Activated CD8-positive, alpha-beta memory T cell treated with anti-CD3 and anti-CD28 coated beads for 1 hour (primary cell): Measurements from ENCODE around the gene IFNA7.
"Not testable (repeated sequence)": the region's sequence is repeated elsewhere in the genome, so short reads cannot be mapped to it uniquely, and the experiment has no call there.

ENCODE experiments used
- DNase-seq, 2 donors: peaks; one replicate each; pipeline ENCODE4 v3.0.0-alpha.2; 2020; ENCODE audit warnings: low read depth in 1 of 2; ENCODE audit errors: extremely low read depth in 1 of 2

Gene IFNA7

GRCh38 chr9:21202105-21202504 is at the start of gene IFNA7:
Gene IFNA7, minus strand, starts transcription at chr9:21202205. Its CDS starts 40 bp downstream, at chr9:21202165.
- DNase-seq: not testable (repeated sequence)

- no peak for DNase-seq
These were observed 49.6 kb upstream of the IFNA7 start for GRCh38 chr9:21251638-21252037.

- no peak for DNase-seq
These were observed 49.2 kb upstream of the IFNA7 start for GRCh38 chr9:21251190-21251589.

GRCh38 chr9:21244836-21245235 is 42.8 kb upstream of the IFNA7 start:
- DNase-seq: no peak

- DNase-seq: no peak
These were observed 37.9 kb upstream of the IFNA7 start, which contains the start of gene IFNA14 for GRCh38 chr9:21239911-21240310. Gene IFNA14, minus strand, starts transcription at chr9:21240005. Its CDS starts 70 bp downstream, at chr9:21239935.

GRCh38 chr9:21236360-21236714 is 34.3 kb upstream of the IFNA7 start:
- not testable (repeated sequence) for DNase-seq

- not testable (repeated sequence) for DNase-seq
These were observed 33.7 kb upstream of the IFNA7 start for GRCh38 chr9:21235468-21236359.

GRCh38 chr9:21234153-21234687 is 32.2 kb upstream of the IFNA7 start:
- DNase-seq: no peak

GRCh38 chr9:21233258-21233657 is 31.3 kb upstream of the IFNA7 start:
- DNase-seq: no peak

GRCh38 chr9:21228122-21228521 is 26.1 kb upstream of the IFNA7 start, which contains the start of gene IFNA17:
Gene IFNA17, minus strand, starts transcription at chr9:21228222. Its CDS starts 49 bp downstream, at chr9:21228173.
- DNase-seq: no peak

GRCh38 chr9:21217211-21217610 is 15.2 kb upstream of the IFNA7 start, which contains the start of gene IFNA16:
Gene IFNA16, minus strand, starts transcription at chr9:21217311. Its CDS starts 6 bp downstream, at chr9:21217305.
- DNase-seq: not testable (repeated sequence)

GRCh38 chr9:21213411-21214326 is 11.7 kb upstream of the IFNA7 start:
- DNase-seq: not testable (repeated sequence)

- DNase-seq: not testable (repeated sequence)
These were observed 10.2 kb upstream of the IFNA7 start for GRCh38 chr9:21212160-21212559.

GRCh38 chr9:21210782-21211181 is 8.8 kb upstream of the IFNA7 start:
- DNase-seq: not testable (repeated sequence)

- no peak for DNase-seq
These were observed 8.3 kb upstream of the IFNA7 start for GRCh38 chr9:21210311-21210710.

GRCh38 chr9:21207043-21207442 is 5.0 kb upstream of the IFNA7 start, which contains the start of gene IFNA10:
Gene IFNA10, minus strand, starts transcription at chr9:21207143. Its CDS starts 46 bp downstream, at chr9:21207097.
- DNase-seq: not testable (repeated sequence)

GRCh38 chr9:21205204-21205603 is 3.2 kb upstream of the IFNA7 start:
- no peak for DNase-seq

- not testable (repeated sequence) for DNase-seq
These were observed 6.9 kb downstream of the IFNA7 start for GRCh38 chr9:21194867-21195776.

- not testable (repeated sequence) for DNase-seq
These were observed 14.5 kb downstream of the IFNA7 start, which contains the start of gene IFNA4 for GRCh38 chr9:21187487-21187886. Gene IFNA4, minus strand, starts transcription at chr9:21187587. Its CDS starts 56 bp downstream, at chr9:21187531.
